ENCODE data around the gene DHRS3. TPM values are rescaled to one million over a fixed set of nuclear protein-coding genes. Genes with fewer than 3 reads are reported as not detected.
"Not testable (repeated sequence)": the region's sequence is repeated elsewhere in the genome, so short reads cannot be mapped to it uniquely, and the experiment has no call there.

DHRS3 gene
- total RNA-seq, 2 experiments from 2014 or later: 33.3 to 34.6 TPM

DNA sequence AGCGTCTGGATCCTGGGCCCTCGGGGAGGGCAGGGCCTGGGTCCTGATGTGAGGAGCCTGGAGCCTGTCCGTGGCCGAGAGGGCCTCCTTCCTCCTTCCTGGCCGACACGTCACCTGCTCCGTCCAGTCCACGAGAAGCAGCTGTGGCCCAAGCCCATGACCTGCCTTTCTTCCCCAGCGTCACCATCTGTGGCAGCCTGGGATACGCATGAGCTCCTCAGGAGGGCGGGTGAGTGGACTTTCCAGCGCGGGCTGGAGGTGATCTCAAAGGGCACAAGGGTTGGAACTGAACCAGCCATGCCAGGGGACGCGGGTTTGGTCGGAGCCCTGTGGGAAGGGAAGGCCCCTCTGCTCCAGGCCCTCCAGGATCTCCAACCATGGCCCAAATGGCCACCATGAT is 90.4 kb downstream of the DHRS3 start:
- ATAC-seq: no peak
- Mint-ChIP-seq H3K27ac (no peak overlapping the region), H3K9me3 (ENCODE audit: low read depth) (peaks cover 2% of the 10 kb centered on the region), H3K4me3 (no peak overlapping the region), H3K27me3 (no peaks in the 10 kb centered on the region), H3K4me1 (peaks cover 8% of the 10 kb centered on the region), H3K36me3 (ENCODE audit: low read depth) (no peaks in the 10 kb centered on the region)
- CTCF ChIA-PET: no interaction called here
- POLR2A ChIA-PET: no interaction called here
- no peak for DNase-seq
- intact Hi-C loops (cut with DNase I, micrococcal nuclease): no loop called here

DNA sequence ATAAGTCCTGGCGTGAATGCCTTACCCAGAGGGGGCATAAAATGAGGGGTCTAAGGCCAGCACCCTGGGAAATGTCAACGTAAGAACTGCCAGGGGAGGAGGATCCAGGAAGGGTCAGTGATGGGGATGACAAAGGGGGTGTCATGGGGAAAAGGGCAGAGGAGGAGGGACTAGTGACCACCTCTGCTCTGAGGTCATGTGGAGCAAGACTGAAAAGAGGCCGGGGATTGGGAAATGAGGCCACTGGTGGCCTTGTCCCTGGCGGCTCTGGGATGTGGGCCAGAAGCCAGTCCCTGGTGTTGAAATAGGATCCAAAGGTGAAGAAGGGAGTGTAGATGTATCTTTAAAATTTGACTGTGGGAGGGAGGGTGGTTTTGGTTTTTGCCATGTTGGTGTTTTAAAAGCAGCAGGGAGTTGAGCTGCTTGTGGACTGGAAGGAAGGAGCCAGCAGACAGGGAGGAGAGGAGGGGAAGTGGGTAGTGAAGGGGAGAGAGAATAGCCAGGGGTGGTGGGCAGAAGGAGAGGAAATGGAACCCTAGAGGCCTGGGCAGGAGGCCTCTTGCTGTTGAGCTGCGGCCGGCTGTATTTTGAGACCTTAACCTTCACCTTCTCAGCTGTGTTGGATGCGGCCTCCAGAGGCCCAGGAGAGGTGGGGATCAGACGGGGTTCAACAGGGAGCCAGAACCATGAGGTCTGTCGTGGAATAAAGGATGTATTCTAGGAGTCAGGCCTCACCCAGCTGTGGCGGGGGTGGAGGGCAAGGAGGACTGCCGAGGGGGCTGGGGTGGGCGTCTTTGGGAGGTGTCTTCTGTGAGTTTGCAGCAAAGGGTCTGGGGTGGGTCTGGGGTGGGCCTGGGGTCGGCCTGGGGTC is 92.5 kb downstream of the DHRS3 start:
- ChIA-PET POLR2A (no interaction called here), CTCF (no interaction called here)
- intact Hi-C loops (cut with DNase I, micrococcal nuclease): no loop called here
- Mint-ChIP-seq H3K4me1 (peaks cover 8% of the 10 kb centered on the region), H3K4me3 (no peak overlapping the region), H3K9me3 (ENCODE audit: low read depth) (peaks cover 2% of the 10 kb centered on the region), H3K27me3 (no peaks in the 10 kb centered on the region), H3K27ac (peak overlapping the region; percentile 39), H3K36me3 (ENCODE audit: low read depth) (no peaks in the 10 kb centered on the region)
- ATAC-seq (no peak), DNase-seq (no peak)

DNA sequence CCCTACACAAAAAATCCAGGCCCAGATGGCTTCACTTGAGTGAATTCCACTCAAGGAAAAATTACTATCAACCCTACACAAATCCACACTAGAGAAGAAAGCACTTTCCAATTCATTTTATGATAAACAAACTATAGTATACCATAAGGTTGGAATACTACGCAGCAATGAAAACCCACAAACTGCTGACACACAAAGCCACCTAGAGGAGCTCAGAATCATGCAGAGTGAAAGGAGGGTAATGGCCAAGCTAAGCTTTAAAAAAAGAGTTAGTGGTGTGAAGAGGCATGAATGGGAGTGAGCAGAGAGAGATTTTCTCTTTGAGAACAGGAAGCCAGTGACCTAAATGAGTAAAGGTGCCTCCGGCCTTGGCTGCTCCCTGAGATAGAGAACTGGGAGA is 93.7 kb downstream of the DHRS3 start:
- no peak overlapping the region for H3K27ac Mint-ChIP-seq
- peaks cover 8% of the 10 kb centered on the region for H3K4me1 Mint-ChIP-seq
- ChIA-PET CTCF (interaction anchor here (0.6 kb wide), 2 partner anchors 18 to 40 kb away, joined by 3 to 5 read pairs; no protein-coding TSS in a partner anchor), POLR2A (no interaction called here)
- no peak overlapping the region for H3K4me3 Mint-ChIP-seq
- intact Hi-C loops (cut with DNase I, micrococcal nuclease): no loop called here
- peaks cover 2% of the 10 kb centered on the region for H3K36me3 Mint-ChIP-seq (ENCODE audit: low read depth)
- ATAC-seq (no peak), DNase-seq (no peak)
- H3K9me3 Mint-ChIP-seq (ENCODE audit: low read depth): peaks cover 2% of the 10 kb centered on the region
- no peaks in the 10 kb centered on the region for H3K27me3 Mint-ChIP-seq

GRCh38 chr1:12522780-12523179 is 95.2 kb downstream of the DHRS3 start:
- H3K9me3 Mint-ChIP-seq (ENCODE audit: low read depth); H3K27ac Mint-ChIP-seq; intact Hi-C loops (cut with DNase I, micrococcal nuclease); ATAC-seq; DNase-seq; H3K36me3 Mint-ChIP-seq (ENCODE audit: low read depth); POLR2A ChIA-PET; H3K27me3 Mint-ChIP-seq; CTCF ChIA-PET; H3K4me3 Mint-ChIP-seq: not testable (repeated sequence)
- peaks cover 17% of the 10 kb centered on the region for H3K4me1 Mint-ChIP-seq

GRCh38 chr1:12521096-12521495 is 96.9 kb downstream of the DHRS3 start:
- ATAC-seq (no peak), DNase-seq (no peak)
- ChIA-PET CTCF (interaction anchor here (1.1 to 1.5 kb wide), 2 partner anchors 11 to 46 kb away, joined by 3 read pairs; no protein-coding TSS in a partner anchor), POLR2A (no interaction called here)
- intact Hi-C loops (cut with DNase I, micrococcal nuclease): no loop called here
- H3K4me3 Mint-ChIP-seq: no peak overlapping the region
- no peaks in the 10 kb centered on the region for H3K27me3 Mint-ChIP-seq
- H3K9me3 Mint-ChIP-seq (ENCODE audit: low read depth): peaks cover 2% of the 10 kb centered on the region
- peaks cover 8% of the 10 kb centered on the region for H3K36me3 Mint-ChIP-seq (ENCODE audit: low read depth)
- H3K27ac Mint-ChIP-seq: no peak overlapping the region
- peaks cover 27% of the 10 kb centered on the region for H3K4me1 Mint-ChIP-seq

DNA sequence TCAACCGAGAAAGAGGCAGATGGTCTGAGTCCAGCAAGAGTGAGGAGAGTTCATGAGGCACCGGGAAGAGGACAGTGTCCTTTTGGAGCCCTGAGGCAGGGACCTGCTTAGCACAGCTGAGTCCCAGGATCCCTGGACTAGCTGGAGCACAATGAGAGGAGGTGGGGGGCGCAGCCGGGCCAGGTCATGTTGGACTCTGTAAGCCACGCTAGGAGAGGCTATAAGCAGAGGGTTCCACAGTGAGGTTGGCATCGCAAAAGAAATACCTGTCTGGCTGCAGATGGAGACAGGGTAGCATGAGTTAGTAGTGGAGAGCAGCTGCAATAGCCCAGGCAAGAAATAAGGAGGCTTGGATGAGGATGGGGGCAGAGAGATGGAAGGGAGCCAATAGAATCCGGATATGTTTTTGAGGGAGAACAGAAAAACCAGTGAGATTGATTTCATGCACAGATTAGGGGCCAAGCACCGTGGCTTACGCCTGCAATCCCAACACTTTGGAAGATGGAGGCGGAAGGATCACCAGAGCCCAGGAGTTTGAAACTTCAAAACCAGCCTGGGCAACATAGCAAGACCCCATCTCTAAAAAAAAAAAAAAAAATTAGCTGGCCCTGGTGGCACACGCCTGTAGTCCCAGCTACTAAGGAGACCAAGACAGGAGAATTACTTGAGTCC is 98.2 kb downstream of the DHRS3 start:
- H3K4me1 Mint-ChIP-seq: peaks cover 27% of the 10 kb centered on the region
- H3K4me3 Mint-ChIP-seq: no peak overlapping the region

GRCh38 chr1:12518931-12519692 is 98.9 kb downstream of the DHRS3 start:
- intact Hi-C loops (cut with DNase I, micrococcal nuclease): loop anchor here (1.0 to 2.0 kb wide), 5 partner anchors 9 to 100 kb away; partner anchors contain the start of gene DHRS3 (in 2 of the 2)
- peaks cover 34% of the 10 kb centered on the region for H3K4me1 Mint-ChIP-seq
- ChIA-PET CTCF (interaction anchor here (0.6 to 0.8 kb wide), 4 partner anchors 9 to 133 kb away, joined by 3 read pairs; no protein-coding TSS in a partner anchor), POLR2A (interaction anchor here (0.6 to 1.5 kb wide), 3 partner anchors 9 to 120 kb away, joined by 3 to 5 read pairs (median 3); no protein-coding TSS in a partner anchor)
- DNase-seq (peak; percentile 82), ATAC-seq (peak; percentile 98)
- H3K36me3 Mint-ChIP-seq (ENCODE audit: low read depth): peaks cover 10% of the 10 kb centered on the region
- H3K4me3 Mint-ChIP-seq: no peak overlapping the region
- no peaks in the 10 kb centered on the region for H3K27me3 Mint-ChIP-seq
- H3K9me3 Mint-ChIP-seq (ENCODE audit: low read depth): peaks cover under 1% of the 10 kb centered on the region
- peak overlapping the region; percentile 59 for H3K27ac Mint-ChIP-seq

More for the DNA sequence above, 98.2 kb downstream of the DHRS3 start:
- Mint-ChIP-seq H3K27me3 (no peaks in the 10 kb centered on the region), H3K9me3 (ENCODE audit: low read depth) (peaks cover 2% of the 10 kb centered on the region), H3K27ac (no peak overlapping the region), H3K36me3 (ENCODE audit: low read depth) (peaks cover 8% of the 10 kb centered on the region)
- intact Hi-C loops (cut with DNase I, micrococcal nuclease): loop anchor here (1.0 to 2.0 kb wide), 5 partner anchors 10 to 99 kb away; partner anchors contain the start of gene DHRS3 (in 2 of the 2)
- ChIA-PET CTCF (interaction anchor here (1.5 kb wide), 1 partner anchor 44 kb away, joined by 3 read pairs; no protein-coding TSS in a partner anchor), POLR2A (interaction anchor here (0.6 to 1.5 kb wide), 3 partner anchors 9 to 120 kb away, joined by 3 to 5 read pairs (median 3); no protein-coding TSS in a partner anchor)
- ATAC-seq (no peak), DNase-seq (no peak)

Small RNA genes lying within 50 kb of the gene (microRNA-seq; reads per million reads assigned to microRNA genes)
- 1.1 reads per million for gene MIR6730 (ENCODE audit: borderline replicate concordance)

Other genes starting within 250 kb of the DHRS3 start
- not detected for gene AADACL4, start 25.9 kb upstream of the DHRS3 start, total RNA-seq
- not detected for gene AADACL3, start 97.9 kb upstream of the DHRS3 start, total RNA-seq
- gene CFAP107, start 128.0 kb upstream of the DHRS3 start, total RNA-seq: not detected
- not detected for gene PRAMEF12, start 155.5 kb upstream of the DHRS3 start, total RNA-seq
- not detected for gene PRAMEF1, start 173.2 kb upstream of the DHRS3 start, total RNA-seq
- not detected for gene PRAMEF11, start 213.2 kb upstream of the DHRS3 start, total RNA-seq
- gene HNRNPCL1, start 230.5 kb upstream of the DHRS3 start, total RNA-seq: not detected
- gene PRAMEF2, start 238.9 kb upstream of the DHRS3 start, total RNA-seq: not detected